Brain pericyte (primary cell): ENCODE measurements around the gene PJA1.

Experiments used
- DNase-seq: peaks from one replicate; pipeline ENCODE4 v3.0.0-alpha.2; 2012; ENCODE audit warnings: low read depth, low spot score

The PJA1 gene

DNA sequence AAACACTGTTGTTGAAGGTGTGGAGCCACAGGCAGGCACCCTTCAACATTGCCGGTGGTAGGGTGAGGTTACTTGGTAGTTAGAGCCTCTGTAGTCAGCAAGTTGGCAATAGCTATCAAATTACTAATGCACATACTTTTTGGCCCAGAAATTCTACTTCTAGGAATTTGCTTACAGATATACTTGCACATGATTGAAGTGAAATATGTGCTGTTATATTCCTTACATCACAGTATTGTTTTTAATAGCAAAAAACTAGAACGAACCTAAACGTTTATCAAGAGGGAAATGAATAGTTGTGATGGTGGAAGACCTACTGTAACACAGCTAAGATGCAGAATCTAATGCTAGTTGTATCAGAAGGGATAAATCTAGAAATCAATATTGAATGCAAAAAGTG is 7.7 kb upstream of the PJA1 start:
- no peak for DNase-seq

DNA sequence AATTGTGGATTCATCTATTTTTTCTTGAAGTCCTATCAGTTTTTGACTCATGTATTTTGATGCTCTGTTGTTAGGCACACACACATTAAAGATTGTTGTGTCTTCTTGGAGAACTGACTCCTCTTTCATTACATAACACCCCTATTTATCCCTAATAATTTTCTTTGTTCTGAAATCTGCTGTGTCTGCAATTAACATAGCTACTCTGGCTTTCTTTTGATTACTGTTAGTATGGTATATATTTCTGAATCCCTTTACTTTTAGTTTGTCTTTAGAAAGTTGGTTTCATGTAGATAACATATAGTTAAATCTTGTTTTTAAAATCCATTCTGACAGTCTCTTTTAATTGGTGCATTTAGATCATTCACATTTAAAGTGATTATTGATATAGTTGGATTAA is 5.1 kb upstream of the PJA1 start:
- DNase-seq = no peak

DNA sequence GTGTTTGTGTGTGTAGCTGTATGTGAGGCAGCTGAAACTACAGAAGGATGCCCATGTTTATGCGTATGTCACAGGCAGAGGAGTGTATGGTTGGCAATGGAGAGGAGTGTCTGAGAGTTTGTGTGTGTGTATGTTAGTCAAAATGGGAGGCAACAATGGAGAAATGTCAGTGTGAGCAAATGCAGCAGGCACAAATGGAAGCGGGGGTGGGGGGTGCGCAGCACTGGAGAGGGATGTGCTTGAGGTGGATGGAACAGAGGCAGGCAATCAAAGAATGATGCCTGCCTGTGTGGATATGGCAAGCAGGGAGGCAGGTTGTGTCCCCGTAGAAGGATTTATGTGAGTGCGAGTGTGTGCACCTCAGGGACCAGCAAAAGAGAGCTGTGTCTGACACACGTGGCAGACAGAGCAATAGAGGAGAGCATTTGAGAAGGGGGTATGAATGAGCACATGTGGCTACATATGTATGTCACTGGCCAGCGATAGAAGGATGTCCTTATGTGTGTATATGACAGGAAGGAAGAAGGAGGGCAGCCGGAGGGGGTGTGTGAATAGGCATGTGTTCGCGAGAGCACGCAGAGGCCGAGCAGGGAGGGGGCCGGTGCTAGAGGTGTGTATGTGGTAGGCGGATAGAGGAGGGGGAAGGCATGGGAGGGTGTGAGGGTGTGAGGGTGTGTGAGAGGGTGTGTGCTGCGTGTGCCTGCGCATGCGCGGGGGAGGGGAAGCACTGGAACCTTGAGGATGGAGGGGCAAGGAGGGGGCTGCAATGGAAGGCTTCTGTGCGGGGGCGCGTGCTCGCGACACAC is 1.1 kb downstream of the PJA1 start:
- no peak for DNase-seq

DNA sequence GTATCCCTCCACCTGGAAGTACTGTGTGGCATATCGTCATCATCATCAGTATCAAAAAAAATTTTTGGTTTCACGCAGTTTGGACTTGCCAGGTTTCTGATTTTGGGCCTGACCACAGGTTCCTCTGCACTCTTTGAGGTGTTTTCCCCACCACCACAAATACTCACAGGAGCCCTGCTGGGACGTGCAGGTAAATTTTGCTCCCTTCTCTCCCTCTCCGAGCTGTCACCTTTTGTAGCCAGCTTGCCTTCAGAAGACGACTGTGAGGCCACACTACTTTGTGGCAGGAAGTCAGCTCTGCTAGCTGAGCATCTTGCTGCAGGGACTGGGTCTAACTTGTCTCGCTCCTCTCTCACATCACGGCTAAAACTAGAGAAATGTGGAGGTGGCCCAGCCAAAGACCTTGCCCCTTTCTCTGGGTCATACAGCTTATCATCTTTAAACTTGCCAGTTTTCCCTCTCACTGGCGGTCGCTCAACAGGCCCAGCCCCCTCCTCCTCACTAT is 2.8 kb downstream of the PJA1 start:
- DNase-seq = no peak

DNA sequence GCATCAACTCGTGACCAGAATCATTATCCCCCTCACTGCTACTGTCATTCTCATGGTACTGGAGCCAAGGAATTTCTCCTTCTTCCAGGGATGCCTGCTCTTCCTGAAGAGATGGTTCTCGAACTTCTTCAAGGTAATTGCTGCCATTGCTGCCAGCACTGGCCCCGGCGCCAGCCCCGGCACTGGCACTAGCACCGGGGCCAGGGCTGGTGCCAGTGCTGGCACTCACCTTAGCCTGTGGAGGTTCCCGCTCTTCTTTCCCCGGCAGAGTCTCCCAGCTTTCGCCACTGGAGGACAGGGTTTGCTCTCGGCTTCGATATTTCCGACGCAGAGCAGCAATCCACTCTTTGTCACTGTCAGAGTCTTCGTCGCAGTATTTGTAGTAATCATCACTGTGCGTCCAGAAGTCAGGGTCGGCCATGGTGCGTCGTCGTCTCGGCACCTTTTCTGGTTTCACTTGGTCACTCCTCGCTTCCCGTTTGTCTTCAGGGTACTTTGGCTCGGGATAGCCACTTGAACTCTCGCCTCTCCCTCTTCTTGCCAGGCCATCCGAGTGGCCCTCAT is 3.4 kb downstream of the PJA1 start:
- DNase-seq = no peak

DNA sequence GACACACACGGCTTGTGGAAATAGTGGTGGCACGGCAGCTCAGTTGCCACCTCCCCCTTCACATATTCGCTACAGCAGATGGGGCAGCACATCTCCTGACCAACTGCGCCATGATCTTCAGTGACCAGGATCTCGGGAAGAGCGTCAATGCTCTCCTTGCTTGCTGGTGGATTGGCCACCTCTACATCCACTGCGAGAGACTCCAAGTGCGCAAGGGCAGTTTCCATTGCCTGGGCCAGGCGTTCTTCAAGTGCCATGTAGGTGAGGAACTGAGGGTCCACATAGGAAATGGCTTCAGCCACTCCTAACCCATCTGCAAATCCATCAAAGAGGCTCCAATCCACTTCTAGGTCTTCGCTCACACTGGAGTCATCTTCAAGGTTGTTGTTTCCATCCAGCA is 3.9 kb downstream of the PJA1 start:
- DNase-seq = no peak

DNA sequence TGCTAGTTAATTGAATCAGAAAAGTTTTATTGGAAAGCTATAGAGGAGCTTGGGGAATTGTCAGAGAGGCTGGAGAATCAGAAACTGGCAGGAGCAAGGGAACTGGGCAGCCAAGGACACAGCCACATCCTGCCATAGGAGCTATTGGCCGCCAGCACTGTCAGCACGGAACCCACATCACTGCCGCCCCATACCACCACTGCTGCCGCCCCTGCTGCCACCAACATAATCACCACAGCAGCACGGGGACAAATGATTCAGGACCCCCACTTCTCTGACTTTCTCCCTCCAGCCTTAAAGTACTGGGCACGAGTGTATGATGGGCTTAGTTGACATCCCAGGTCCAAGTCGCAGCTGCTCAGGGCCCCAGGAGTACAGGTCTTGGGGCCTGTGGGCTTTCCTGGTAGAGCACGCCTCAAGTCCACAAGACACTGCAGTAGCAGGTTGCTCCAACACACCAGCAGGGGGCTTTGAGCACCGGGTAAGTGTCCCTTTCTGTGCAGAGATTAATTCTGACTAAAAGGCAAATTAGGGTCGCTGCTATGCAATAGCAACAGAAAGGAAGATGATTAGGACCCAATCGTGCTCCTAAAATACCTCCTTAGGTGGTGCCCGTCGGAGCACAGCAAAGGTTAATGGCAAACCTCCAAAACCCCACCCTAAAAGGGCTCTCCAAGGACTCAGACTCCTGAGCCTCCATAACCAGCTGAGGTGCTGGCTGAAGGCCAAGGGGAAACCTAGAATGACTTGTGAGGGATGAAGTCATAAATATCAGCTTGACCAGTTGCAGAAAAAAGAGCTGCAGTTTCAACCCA is 6.9 kb downstream of the PJA1 start:
- DNase-seq = no peak

DNA sequence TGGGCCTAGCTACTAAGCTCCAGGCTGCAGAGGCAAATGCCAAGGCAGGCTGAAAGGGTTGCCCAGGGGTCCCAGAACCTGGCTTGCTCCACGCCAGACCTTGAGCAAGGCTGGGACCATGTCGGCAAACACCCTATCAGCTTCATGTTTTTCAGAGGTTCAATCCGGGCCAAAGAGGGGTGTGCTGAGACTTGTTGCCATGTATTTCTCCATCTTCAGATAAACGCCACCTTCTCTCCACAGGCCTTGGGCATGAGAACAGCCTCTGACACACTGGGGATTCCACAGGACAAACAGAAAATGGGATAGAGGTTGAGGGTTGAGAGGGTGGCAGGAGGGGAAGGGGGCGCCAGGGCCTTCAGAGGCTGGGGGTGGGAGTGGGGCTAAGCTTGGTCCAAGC is 8.6 kb downstream of the PJA1 start:
- DNase-seq = no peak

DNA sequence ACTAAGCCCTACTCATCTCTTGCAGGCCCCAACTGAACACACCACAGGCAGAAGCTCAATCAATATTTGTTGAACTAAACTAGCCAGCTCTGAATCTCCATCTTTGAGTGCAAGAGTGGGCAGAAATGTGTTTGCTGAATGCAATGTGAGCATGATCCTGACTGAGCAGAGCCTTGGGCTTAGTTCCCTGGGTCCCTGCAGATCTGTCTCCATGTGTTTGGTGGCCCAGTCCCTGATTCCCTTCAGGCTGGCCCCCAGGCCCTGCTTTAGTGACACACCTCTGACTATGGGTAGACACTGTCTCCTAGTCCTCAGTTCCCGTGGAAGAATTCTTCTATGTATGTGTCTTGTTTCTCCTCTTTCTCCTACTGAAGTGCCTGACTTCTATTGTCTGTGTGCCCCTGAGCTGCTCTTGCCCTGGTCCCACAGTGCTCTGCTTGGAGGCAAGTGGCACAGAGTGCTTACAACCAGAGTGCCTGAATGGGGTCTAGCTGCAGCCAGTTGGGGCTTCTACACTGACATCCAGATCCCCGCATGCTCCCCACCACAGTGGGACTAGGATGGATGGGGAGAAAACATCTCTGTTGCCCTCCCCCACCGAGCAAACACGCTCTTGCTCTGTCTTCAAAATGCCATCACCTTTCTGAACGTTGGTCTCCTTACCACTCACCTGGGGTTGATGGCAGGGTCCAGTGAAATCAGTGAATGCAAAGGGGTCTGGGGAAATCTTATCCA is 9.3 kb downstream of the PJA1 start:
- DNase-seq = no peak

DNA sequence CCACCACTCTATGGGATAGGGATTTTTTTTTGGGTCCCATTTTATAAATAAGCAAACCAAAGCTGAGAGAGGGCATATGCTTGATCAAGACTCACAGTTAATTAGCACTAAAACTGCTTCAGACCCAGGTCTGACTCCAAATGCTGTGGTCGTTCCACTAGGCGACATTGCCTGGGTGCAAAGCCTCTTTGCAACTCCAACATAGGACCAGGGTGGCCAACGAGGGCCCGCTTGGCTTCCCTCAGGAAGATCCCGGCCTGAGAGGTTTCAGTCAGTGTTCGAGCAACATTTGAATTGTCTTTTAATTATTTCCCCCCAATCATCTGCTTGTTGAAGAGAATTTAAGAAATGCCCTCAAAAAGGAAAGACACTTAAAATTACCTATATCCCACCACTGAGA is 11.2 kb downstream of the PJA1 start:
- DNase-seq = no peak

DNA sequence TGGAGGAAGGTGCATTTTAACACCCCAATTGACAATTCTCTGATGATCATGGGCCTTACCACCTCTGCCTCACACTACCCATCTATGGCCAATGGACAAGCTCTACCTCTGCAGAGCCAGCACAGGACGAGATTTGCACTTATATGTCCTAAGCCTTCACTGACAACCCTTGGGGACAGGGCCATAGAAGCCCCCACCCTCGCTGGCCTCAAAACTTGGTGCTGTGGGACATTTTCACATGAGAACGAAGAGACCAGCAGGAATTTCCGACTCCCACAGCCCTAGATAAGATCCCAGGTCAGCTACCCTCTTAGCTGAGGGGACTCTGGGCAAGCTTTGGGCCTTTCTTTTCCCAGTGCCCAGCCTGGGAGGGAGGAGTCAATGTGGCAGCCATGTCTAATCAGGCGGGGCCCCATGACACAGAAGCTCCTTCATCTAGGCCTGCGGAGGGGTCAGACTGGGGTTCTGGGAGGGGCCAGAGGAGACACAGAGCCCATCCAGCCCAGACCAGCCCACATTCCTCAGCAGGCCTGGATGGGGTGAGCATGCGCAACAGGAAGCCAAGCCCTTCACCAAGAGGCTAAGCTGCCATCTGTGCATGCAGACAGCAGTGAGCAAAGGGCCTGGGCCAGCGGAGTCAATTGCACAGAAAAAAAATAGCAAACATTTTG is 12.1 kb downstream of the PJA1 start:
- DNase-seq = no peak

DNA sequence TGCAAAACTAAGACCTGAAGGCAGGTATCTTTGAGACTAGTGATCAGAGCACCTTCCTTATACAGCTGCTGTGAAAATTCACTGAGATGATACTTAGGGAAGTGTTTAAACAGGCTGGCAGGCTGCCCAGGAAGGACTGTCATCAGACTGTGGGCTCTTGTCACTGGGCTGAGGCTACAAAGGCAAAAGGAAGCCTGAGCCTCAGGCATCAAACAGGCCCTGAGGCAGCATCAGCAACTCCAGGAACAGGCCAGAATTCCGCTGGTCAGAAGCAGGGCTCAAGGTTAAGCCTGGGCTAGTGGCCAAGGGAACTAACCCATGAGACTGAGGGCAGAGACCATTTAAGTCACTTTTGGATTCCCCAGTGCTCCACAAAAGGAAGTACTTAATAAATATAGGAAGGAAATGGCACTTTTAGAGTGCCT is 12.8 kb downstream of the PJA1 start:
- no peak for DNase-seq

DNA sequence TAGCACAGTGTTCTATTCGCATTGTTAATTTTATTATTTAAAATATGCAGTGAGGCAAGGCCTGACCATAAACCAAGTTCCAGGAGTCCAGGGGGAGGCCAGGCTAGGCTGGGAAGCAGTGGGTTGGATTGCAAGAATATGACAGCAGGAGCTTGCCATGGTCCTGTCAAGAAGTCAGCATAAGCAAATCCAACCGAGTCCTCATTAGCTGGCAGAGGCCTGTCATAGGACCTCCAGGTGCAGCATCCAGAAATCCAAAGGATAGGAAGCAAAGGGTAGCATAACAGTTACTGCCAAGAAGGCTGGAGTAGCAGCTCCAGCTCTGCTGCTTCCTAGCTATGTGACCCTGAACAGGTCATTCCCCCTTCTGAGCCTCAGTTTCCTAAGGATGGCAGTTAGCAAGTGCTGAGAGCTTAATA is 13.4 kb downstream of the PJA1 start:
- DNase-seq = no peak

DNA sequence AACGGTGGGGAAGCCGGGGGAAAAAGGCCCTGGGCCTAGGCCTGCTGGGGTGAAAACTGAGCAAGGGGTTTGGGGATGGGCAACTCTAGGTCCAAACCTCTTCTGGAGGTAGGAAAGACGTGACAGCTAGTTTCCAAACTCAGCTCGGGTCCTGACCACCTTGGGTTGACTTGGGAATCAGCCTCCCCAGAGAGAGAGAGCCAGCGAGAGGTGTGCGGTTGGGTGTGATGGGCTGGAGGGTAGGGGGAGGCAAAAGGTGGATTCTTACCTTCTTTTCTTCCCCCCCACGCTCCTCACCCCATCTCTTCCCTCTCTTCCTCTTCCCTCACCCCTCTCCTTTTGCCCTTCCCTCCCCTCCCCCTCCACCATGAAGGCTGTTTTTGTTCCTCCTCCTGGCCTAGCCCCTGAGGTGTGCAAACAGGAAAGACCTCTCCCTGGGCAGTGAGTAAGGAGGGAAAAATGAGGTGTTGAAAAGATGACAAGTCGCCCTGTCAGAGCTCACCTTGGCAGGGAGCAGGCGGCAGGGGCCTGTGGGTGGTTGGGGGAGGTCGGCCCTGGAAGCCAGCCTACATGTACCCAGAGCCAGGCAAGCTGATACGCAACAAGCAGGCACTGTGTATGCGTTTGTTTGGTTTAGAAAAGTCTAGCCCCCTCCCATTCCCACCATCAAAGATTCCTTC is 14.8 kb downstream of the PJA1 start:
- no peak for DNase-seq

DNA sequence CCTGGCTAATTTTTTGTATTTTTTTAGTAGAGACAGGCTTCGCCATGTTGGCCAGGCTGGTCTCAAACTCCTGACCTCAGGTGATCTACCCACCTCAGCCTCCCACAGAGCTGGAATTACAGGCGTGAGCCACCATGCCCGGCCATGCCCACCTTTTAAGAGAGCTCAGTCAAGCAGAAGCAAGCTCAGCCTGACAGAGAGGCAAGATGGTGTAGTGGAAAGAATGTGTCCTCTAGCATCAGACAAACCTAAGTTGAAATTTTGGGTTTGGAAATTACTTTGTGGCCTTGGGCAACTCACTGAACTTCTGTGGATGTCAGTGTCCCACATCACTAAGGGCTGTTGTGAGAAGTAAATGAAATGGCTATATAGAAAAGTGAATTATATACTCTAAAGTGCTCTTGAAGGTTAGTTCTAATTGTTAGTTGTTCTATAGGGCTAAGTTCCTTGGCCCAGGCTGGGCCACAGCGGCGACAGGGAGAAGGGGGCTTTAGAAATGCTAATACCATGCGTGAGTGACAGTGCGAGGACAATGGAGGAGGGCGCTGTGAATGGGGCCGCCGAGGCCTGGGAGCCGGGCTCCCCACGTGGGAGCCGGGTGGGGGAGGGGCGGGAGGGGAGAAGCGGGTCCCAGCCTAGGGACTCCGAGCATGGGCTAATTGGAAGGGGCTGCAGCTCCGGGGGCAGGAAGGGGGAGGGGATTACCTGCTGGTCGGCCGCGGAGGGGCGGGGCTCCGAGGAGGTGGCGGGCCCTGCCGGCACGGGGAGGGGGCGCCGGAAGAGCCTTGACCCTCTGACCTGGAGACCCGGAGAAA is 15.6 kb downstream of the PJA1 start:
- DNase-seq = no peak

DNA sequence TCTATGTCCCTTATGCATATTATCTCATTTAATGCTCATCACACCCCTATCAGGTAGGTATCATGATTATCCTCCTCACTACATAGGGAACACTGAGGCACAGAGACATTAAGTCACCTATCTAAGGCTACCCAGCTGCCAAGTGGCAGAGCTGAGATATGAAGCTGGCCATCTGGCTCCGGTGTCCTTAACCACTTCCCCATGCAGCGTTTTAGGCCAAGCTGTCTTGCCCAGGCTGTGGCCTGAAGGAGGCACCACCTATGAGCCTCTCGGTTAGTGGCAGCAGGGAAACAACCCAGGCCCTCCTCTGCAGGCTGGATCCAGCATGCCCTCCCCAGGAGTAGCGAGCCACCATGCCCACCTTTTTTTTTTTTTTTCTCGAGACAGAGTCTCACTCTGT is 16.3 kb downstream of the PJA1 start:
- DNase-seq = no peak

DNA sequence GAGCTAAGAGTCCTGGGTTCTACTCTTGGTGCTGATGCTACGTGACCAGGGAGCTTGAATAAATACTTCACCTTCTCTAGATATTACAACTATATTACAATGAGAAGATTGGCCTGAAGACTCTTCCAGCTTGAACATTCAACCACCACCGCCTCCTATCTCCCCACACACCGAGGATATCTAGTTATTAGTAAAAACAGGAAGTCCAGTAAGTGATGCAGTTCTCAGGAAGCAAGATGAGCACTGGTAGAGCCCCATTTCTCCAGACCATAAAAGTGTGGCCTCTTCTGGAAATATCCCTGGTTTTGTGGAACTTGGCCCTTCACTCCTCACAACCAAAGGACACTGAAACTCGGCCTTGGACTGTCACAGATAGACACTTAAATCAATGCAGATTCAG is 18.5 kb downstream of the PJA1 start:
- no peak for DNase-seq

DNA sequence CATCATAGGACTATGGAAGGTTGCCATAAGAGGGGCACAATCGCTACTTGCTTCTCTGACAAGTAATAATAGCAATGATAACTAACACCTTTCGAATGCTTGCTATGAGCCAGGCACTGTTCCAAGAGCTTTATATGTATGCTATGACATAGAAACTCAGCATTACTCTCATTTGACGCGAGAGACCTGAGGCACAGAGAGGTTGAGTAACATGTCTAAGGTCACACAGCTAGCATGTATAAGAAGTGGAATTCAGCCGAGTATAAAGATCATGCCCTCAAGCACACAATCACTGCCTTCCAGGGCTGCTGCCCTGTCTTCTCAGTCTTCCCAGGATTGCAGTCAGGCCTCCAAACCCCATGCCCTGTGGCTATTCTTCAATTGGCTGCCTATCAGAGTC is 19.5 kb downstream of the PJA1 start:
- no peak for DNase-seq

DNA sequence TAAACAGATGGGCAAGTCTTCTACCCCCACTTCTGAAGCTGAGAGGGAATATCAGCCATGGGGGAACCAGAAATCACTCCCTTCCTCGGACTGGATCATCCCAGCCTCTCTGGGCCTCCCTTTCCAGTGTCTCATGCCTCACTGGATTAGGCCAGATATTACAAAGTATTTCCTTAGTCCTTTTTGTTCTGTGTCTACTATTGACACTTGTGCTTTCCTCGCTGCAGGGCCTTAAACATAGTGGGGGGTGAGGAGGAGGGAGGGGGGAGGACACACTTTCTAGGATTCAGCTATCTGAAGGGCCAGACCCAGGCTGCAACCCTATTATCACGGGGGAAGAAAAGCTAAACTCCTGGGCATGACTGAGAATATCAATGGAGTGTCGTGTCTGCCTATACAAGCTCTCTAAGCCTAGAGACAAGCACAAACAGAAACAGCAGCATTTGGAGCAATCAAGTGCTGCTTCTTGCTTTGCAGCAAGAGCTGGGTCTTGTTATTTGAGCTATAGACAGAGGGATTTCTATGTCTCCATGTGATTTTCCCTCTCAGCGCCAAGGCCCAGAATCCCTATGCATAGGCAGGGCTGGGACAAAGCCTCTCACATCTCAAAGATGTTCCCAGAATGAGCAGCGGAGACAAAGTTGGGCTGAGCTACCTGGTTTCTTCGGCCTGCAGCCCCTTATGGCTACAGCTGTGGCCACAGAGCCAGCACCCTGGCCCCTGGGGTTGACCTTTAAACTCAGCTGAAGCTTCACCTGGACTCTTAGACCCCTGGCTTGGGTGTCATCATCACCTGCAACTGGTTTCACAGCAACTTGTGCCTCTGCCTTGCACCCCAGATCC is 20.2 kb downstream of the PJA1 start:
- no peak for DNase-seq
